HG03439 (cell line): Measurements from ENCODE around the gene SCART1.
"Not testable (repeated sequence)": the region's sequence is repeated elsewhere in the genome, so short reads cannot be mapped to it uniquely, and the experiment has no call there.

Experiments
- ATAC-seq: cut with Tn5 transposase; IDR thresholded peaks from one replicate; pipeline ENCODE4 v1.9.1; 2021; ENCODE audit warnings: mild to moderate bottlenecking, moderate library complexity; ENCODE audit not compliant: unreplicated experiment

The SCART1 gene

GRCh38 chr10:133455196-133455595 is 1.5 kb downstream of the SCART1 start:
- ATAC-seq = no peak

GRCh38 chr10:133455611-133456031 is 1.9 kb downstream of the SCART1 start:
- ATAC-seq = no peak

- ATAC-seq = no peak
Observed at GRCh38 chr10:133456041-133456951, 2.6 kb downstream of the SCART1 start.

GRCh38 chr10:133457100-133457841 is 3.5 kb downstream of the SCART1 start:
- ATAC-seq = no peak

GRCh38 chr10:133458021-133458709 is 4.4 kb downstream of the SCART1 start:
- ATAC-seq = no peak

- ATAC-seq = no peak
Observed at GRCh38 chr10:133458710-133459453, 5.1 kb downstream of the SCART1 start.

- no peak for ATAC-seq
Observed at GRCh38 chr10:133459454-133460207, 5.9 kb downstream of the SCART1 start.

GRCh38 chr10:133460208-133460769 is 6.5 kb downstream of the SCART1 start:
- no peak for ATAC-seq

- no peak for ATAC-seq
Observed at GRCh38 chr10:133461027-133461426, 7.3 kb downstream of the SCART1 start.

GRCh38 chr10:133461841-133462240 is 8.1 kb downstream of the SCART1 start:
- no peak for ATAC-seq

GRCh38 chr10:133462512-133463305 is 9.0 kb downstream of the SCART1 start:
- no peak for ATAC-seq

- no peak for ATAC-seq
Observed at GRCh38 chr10:133464582-133465031, 10.9 kb downstream of the SCART1 start.

- ATAC-seq = no peak
Observed at GRCh38 chr10:133465191-133465949, 11.6 kb downstream of the SCART1 start.

GRCh38 chr10:133465950-133466474 is 12.3 kb downstream of the SCART1 start:
- ATAC-seq = no peak

- ATAC-seq = no peak
Observed at GRCh38 chr10:133466683-133467275, 13.0 kb downstream of the SCART1 start.

- ATAC-seq = no peak
Observed at GRCh38 chr10:133467286-133467911, 13.7 kb downstream of the SCART1 start.

- not testable (repeated sequence) for ATAC-seq
Observed at GRCh38 chr10:133469205-133469604, 15.5 kb downstream of the SCART1 start.
